GM23338 (cell line): Measurements from ENCODE around the gene MYG1. TPM values are rescaled to one million over a fixed set of nuclear protein-coding genes. Genes with fewer than 3 reads are reported as not detected.
A peak's percentile ranks its signal among the peaks of the same experiment; 100 is the strongest.

Experiments used
- ATAC-seq: fragments of 200-7000 bp; cut with Tn5 transposase; 3 replicates; pipeline ENCODE4 v1.9.1; 2020
- DNase-seq: peaks from one replicate; pipeline ENCODE4 v3.0.0-alpha.2; 2015; ENCODE audit warnings: low spot score
- H2AFZ ChIP-seq: fragments of 200-600 bp; sonication (generic); 2 replicates; pipeline ENCODE4 v1.8.0; 2016; ENCODE audit warnings: antibody characterized with exemption, mild to moderate bottlenecking, moderate library complexity
- H3F3A ChIP-seq: fragments of 200-600 bp; sonication (generic); replicated peaks from 2 replicates; pipeline ENCODE4 v1.8.0; 2017; ENCODE audit warnings: antibody characterized with exemption, mixed run types, low read depth
- H3K27ac ChIP-seq: fragments of 200-600 bp; sonication (generic); 2 replicates; pipeline ENCODE4 v1.6.1; 2016; ENCODE audit warnings: low read depth
- H3K27me3 ChIP-seq: fragments of 200-600 bp; sonication (generic); 2 replicates; pipeline ENCODE4 v1.8.0; 2016; ENCODE audit warnings: mild to moderate bottlenecking, mixed run types, moderate library complexity; ENCODE audit not compliant: insufficient read depth
- H3K36me3 ChIP-seq: fragments of 200-600 bp; sonication (generic); 2 replicates; pipeline ENCODE4 v1.8.0; 2016; ENCODE audit warnings: mild to moderate bottlenecking; ENCODE audit not compliant: insufficient read depth
- H3K4me1 ChIP-seq: fragments of 200-600 bp; sonication (generic); 2 replicates; pipeline ENCODE4 v1.8.0; 2016; ENCODE audit warnings: mild to moderate bottlenecking, moderate library complexity; ENCODE audit not compliant: insufficient read depth
- H3K4me2 ChIP-seq: fragments of 200-600 bp; sonication (generic); 2 replicates; pipeline ENCODE4 v1.7.1; 2017; ENCODE audit warnings: mixed run types
- H3K4me3 ChIP-seq: fragments of 200-600 bp; sonication (generic); 2 replicates; pipeline ENCODE4 v1.6.1; 2016; ENCODE audit warnings: mixed run types
- H3K79me2 ChIP-seq: fragments of 200-600 bp; sonication (generic); replicated peaks from 2 replicates; pipeline ENCODE4 v1.8.0; 2017; ENCODE audit warnings: mild to moderate bottlenecking; ENCODE audit not compliant: insufficient read depth
- H3K9me2 ChIP-seq: fragments of 200-600 bp; sonication (generic); 2 replicates; pipeline ENCODE4 v1.8.0; 2017; ENCODE audit not compliant: insufficient read depth
- H4K20me1 ChIP-seq: fragments of 200-600 bp; sonication (generic); replicated peaks from 2 replicates; pipeline ENCODE4 v1.8.0; 2017; ENCODE audit warnings: mild to moderate bottlenecking; ENCODE audit not compliant: insufficient read depth
- H3K27ac Mint-ChIP-seq: 2 replicates; pipeline ENCODE4 v1.8.0; 2020; ENCODE audit warnings: inconsistent platforms, mild to moderate bottlenecking, moderate library complexity, mixed read lengths
- H3K27me3 Mint-ChIP-seq: 3 replicates; pipeline ENCODE4 v1.8.0; 2022; ENCODE audit warnings: low read depth, mild to moderate bottlenecking, moderate library complexity, mixed read lengths, inconsistent platforms; ENCODE audit not compliant: insufficient read depth, poor library complexity
- H3K36me3 Mint-ChIP-seq: 3 replicates; pipeline ENCODE4 v1.8.0; 2021; ENCODE audit warnings: low read depth, mild to moderate bottlenecking, inconsistent platforms, moderate library complexity, mixed read lengths
- H3K4me1 Mint-ChIP-seq: 3 replicates; pipeline ENCODE4 v1.8.0; 2020; ENCODE audit warnings: mild to moderate bottlenecking, inconsistent platforms, mixed read lengths
- H3K4me3 Mint-ChIP-seq: 3 replicates; pipeline ENCODE4 v1.8.0; 2021; ENCODE audit warnings: moderate library complexity, mild to moderate bottlenecking, inconsistent platforms, mixed read lengths
- H3K9me3 Mint-ChIP-seq: 3 replicates; pipeline ENCODE4 v1.8.0; 2020; ENCODE audit warnings: moderate library complexity, mild to moderate bottlenecking, inconsistent platforms, mixed read lengths
- CREB1 ChIP-seq: fragments of 250-450 bp; sonication (Bioruptor Pico); IDR thresholded peaks from 2 replicates; pipeline ENCODE4 v1.5.0; 2020; ENCODE audit warnings: low read depth, mild to moderate bottlenecking, moderate library complexity
- CTCF ChIP-seq, 2 experiments: fragments of 200-600 bp in 1 of 2; sonication (generic) in 1 of 2; conservative IDR thresholded peaks; 2 replicates each; pipeline versions ENCODE4 v1.5.1 to v1.6.1; 2016 to 2017; ENCODE audit warnings: antibody characterized with exemption in 2 of 2, low read depth in 2 of 2, mild to moderate bottlenecking in 2 of 2, moderate library complexity in 1 of 2
- ETS1 ChIP-seq: IDR thresholded peaks from 2 replicates; pipeline ENCODE4 v1.6.1; 2016; ENCODE audit warnings: antibody characterized with exemption
- EZH2 ChIP-seq: fragments of 200-600 bp; sonication (generic); IDR thresholded peaks from one replicate; pipeline ENCODE4 v1.8.0; 2017; ENCODE audit warnings: antibody characterized with exemption, mild to moderate bottlenecking, low read depth; ENCODE audit not compliant: unreplicated experiment
- EZH2phosphoT487 ChIP-seq: fragments of 200-600 bp; sonication (generic); IDR thresholded peaks from one replicate; pipeline ENCODE4 v1.8.1; 2018; ENCODE audit warnings: antibody characterized with exemption; ENCODE audit not compliant: unreplicated experiment
- JUNB ChIP-seq: IDR thresholded peaks from one replicate; pipeline ENCODE4 v1.6.1; 2016; ENCODE audit warnings: antibody characterized with exemption; ENCODE audit not compliant: unreplicated experiment
- NANOG ChIP-seq: IDR thresholded peaks from 2 replicates; pipeline ENCODE4 v1.6.1; 2016; ENCODE audit warnings: antibody characterized with exemption, borderline replicate concordance
- POLR2AphosphoS5 ChIP-seq: IDR thresholded peaks from 2 replicates; pipeline ENCODE4 v1.6.1; 2016; ENCODE audit warnings: antibody characterized with exemption, low read depth
- REST ChIP-seq: IDR thresholded peaks from one replicate; pipeline ENCODE4 v1.6.1; 2018; ENCODE audit warnings: antibody characterized with exemption; ENCODE audit not compliant: unreplicated experiment
- STAT1 ChIP-seq: IDR thresholded peaks from one replicate; pipeline ENCODE4 v1.6.1; 2016; ENCODE audit warnings: antibody characterized with exemption; ENCODE audit not compliant: unreplicated experiment
- ZNF114 ChIP-seq: fragments of 250-450 bp; sonication (Bioruptor Pico); IDR thresholded peaks from 2 replicates; pipeline ENCODE4 v1.5.0; 2020; ENCODE audit warnings: mild to moderate bottlenecking, moderate library complexity
- ZNF331 ChIP-seq: fragments of 250-450 bp; sonication (Bioruptor Pico); IDR thresholded peaks from 2 replicates; pipeline ENCODE4 v1.5.0; 2020; ENCODE audit warnings: low read depth, mild to moderate bottlenecking, moderate library complexity
- ZNF462 ChIP-seq: fragments of 250-450 bp; sonication (Bioruptor Pico); IDR thresholded peaks from 2 replicates; pipeline ENCODE4 v1.5.0; 2020; ENCODE audit warnings: mild to moderate bottlenecking, moderate library complexity
- polyA plus RNA-seq: library from polyadenylated mRNA; unstranded; fragments of >200 nt; fragmentation: Nextera tagmentation; extraction: Ambion mirVana; gene quantifications from 2 replicates; pipeline ENCODE4 v1.2.1, GENCODE V29; 2016
- total RNA-seq: library from RNA; depleted of rRNA; stranded (reverse); fragments of >200 nt; shearing (Covaris generic); gene quantifications from 2 replicates; pipeline ENCODE4 v1.2.3, GENCODE V29; 2014

Gene MYG1
- total and polyA plus RNA-seq, 2 experiments from 2014 or later = 66.5 to 94.2 TPM

- Histone ChIP-seq H3K4me2 (peak overlapping the region; percentile 99), H3K27me3 (no peaks in the 10 kb centered on the region), H3K36me3 (peaks cover 12% of the 10 kb centered on the region; the same call in 1 of the 2 replicates), H4K20me1 (no peaks in the 10 kb centered on the region; the same call in 1 of the 2 replicates), H3K4me3 (peak overlapping the region; percentile 97), H3F3A (peaks cover 47% of the 10 kb centered on the region), H3K79me2 (peaks cover 38% of the 10 kb centered on the region), H3K4me1 (peaks cover 14% of the 10 kb centered on the region; the same call in 1 of the 2 replicates), H3K27ac (peak overlapping the region; percentile 83), H3K9me2 (no peaks in the 10 kb centered on the region), H2AFZ (no peak overlapping the region)
- TF ChIP-seq REST (no peak), JUNB (no peak), STAT1 (no peak), ZNF462 (CRISPR knock-in tag) (no peak), EZH2phosphoT487 (no peak), NANOG (no peak), CTCF (conservative IDR thresholded peaks at IDR 0.05; ENCODE audit: low read depth in 2 of 2) (no peak), EZH2 (no peak), ETS1 (no peak), ZNF331 (CRISPR knock-in tag) (no peak), CREB1 (no peak), POLR2AphosphoS5 (no peak), ZNF114 (CRISPR knock-in tag) (no peak)
- no peaks in the 10 kb centered on the region; the same call in 2 of the 3 replicates for H3K9me3 Mint-ChIP-seq
- DNase-seq = no peak
- peak overlapping the region; percentile 89 for H3K4me3 Mint-ChIP-seq
- no peak for ATAC-seq
- peaks cover 55% of the 10 kb centered on the region for H3K36me3 Mint-ChIP-seq
- peaks cover 11% of the 10 kb centered on the region for H3K27me3 Mint-ChIP-seq
- peak overlapping the region; percentile 90 for H3K27ac Mint-ChIP-seq
- peaks cover 25% of the 10 kb centered on the region for H3K4me1 Mint-ChIP-seq
Measured at GRCh38 chr12:53299101-53299453, 418 bp upstream of the MYG1 start.
